ENCODE results near the gene FBXO36.

FBXO36 gene

GRCh38 chr2:230048010-230048671 is 125.8 kb downstream of the FBXO36 start:
- no peak for DNase-seq (ENCODE audit: low read depth, low spot score)

GRCh38 chr2:230050136-230050535 is 127.8 kb downstream of the FBXO36 start:
- no peak for DNase-seq (ENCODE audit: low read depth, low spot score)

GRCh38 chr2:230052299-230052698 is 130.0 kb downstream of the FBXO36 start:
- no peak for DNase-seq (ENCODE audit: low read depth, low spot score)

GRCh38 chr2:230053753-230054478 is 131.6 kb downstream of the FBXO36 start:
- DNase-seq (ENCODE audit: low read depth, low spot score) = no peak

DNA sequence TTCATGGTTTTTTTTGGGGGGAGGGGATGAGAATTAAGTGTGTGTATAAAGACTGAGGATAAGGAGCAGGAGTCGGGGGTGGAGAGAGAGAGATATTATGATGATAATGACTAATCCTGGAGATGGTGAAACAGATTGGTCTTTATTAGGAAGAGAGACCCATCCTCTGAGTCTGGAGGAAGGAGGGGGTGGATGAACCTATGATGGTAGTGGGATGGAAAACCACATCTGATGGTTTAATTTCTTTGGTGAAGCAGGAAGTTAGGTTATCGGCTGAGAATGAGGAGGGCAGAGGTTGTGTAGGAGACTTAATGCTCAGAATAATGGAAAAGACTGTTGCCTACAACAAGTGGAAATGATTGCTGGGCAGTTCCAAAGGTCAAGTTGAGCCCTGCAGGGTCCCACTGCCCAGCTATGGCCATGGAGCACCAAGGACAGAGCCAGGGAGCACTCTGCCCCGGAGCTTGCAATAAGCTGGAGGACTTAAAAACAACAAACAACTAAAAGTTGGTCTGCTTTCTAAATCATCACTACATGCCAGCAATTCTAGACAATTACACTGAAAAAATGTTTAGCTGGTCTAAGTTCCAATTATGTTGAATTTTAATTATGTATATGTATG is 138.5 kb downstream of the FBXO36 start:
- no peak for DNase-seq (ENCODE audit: low read depth, low spot score)
